ENCODE data around the gene GTF3C5.

GRCh38 chr9:133107245-133107722 is 76.5 kb downstream of the GTF3C5 start:
- no peak for TF ChIP-seq EZH2 (IDR thresholded peaks at IDR 0.05; ENCODE audit: borderline replicate concordance, low read length)
- TF ChIP-seq CTCF (conservative IDR thresholded peaks at IDR 0.05 in 1 of 2, IDR thresholded peaks at IDR 0.05 in 1 of 2; ENCODE audit: extremely low read depth in 1 of 2, insufficient read depth in 1 of 2, low read depth in 1 of 2, low read length in 2 of 2) = no peak

Measured in mammary epithelial cell (primary cell).